OCI-LY1 (cell line): Measurements from ENCODE around the gene DBN1.

Source experiments
- CTCF ChIP-seq: fragments of 200-600 bp; sonication (generic), shearing (Covaris generic); IDR thresholded peaks from 2 replicates; pipeline ENCODE4 v1.5.1; 2017; ENCODE audit warnings: mild to moderate bottlenecking, antibody characterized with exemption, low read length, moderate library complexity, mixed read lengths
- EZH2 ChIP-seq: fragments of 200-600 bp; sonication (generic), shearing (Covaris generic); IDR thresholded peaks from 2 replicates; pipeline ENCODE4 v1.8.0; 2017; ENCODE audit warnings: borderline replicate concordance, mixed run types, mild to moderate bottlenecking, antibody characterized with exemption, low read length, moderate library complexity, mixed read lengths

- TF ChIP-seq CTCF (no peak), EZH2 (no peak)
These were observed 60.7 kb downstream of the DBN1 start for GRCh38 chr5:177412603-177413233.
